Measurements from ENCODE around the gene PLEKHM1. TPM values are rescaled to one million over a fixed set of nuclear protein-coding genes. Genes with fewer than 3 reads are reported as not detected.
A peak's percentile ranks its signal among the peaks of the same experiment; 100 is the strongest.
"Not testable (repeated sequence)": the region's sequence is repeated elsewhere in the genome, so short reads cannot be mapped to it uniquely, and the experiment has no call there.

Gene PLEKHM1
- total RNA-seq, 1 donor from 2014 or later: 62.4 TPM

DNA sequence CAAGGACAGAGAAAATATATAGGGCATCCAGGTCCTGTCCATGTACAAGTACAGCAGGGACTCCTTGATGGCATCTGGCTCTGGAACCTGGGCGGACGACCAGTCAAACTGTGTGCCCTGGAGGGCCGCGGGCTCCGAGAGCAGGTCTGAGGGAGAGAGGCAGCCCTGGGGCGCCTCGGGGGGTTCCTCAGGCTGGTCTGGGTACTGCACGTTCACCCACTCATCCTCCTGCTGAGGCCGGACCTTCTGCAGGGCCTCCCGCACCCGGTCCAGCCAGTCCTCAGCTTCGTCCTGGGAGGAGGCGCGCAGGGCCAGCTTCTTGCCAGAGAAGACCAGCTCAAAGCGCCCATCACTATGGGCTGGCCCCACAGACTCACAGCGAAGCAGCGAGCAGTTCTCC is 36.8 kb downstream of the PLEKHM1 start:
- ATAC-seq (ENCODE audit: low read depth); CTCF ChIA-PET; H3K9me3 Mint-ChIP-seq; H3K4me3 Mint-ChIP-seq; intact Hi-C loops (cut with micrococcal nuclease); DNase-seq; POLR2A ChIA-PET; H3K27me3 Mint-ChIP-seq; H3K27ac Mint-ChIP-seq: not testable (repeated sequence)
- H3K36me3 Mint-ChIP-seq (ENCODE audit: low read depth): peaks cover 35% of the 10 kb centered on the region
- peaks cover 20% of the 10 kb centered on the region for H3K4me1 Mint-ChIP-seq

GRCh38 chr17:45453225-45453534 is 37.3 kb downstream of the PLEKHM1 start:
- CTCF ChIA-PET; H3K27ac Mint-ChIP-seq; H3K9me3 Mint-ChIP-seq; intact Hi-C loops (cut with micrococcal nuclease); H3K27me3 Mint-ChIP-seq; H3K4me3 Mint-ChIP-seq; POLR2A ChIA-PET; DNase-seq: not testable (repeated sequence)
- peaks cover 38% of the 10 kb centered on the region for H3K36me3 Mint-ChIP-seq (ENCODE audit: low read depth)
- peak; percentile 14 for ATAC-seq (ENCODE audit: low read depth)
- peaks cover 20% of the 10 kb centered on the region for H3K4me1 Mint-ChIP-seq

GRCh38 chr17:45452329-45453224 is 37.9 kb downstream of the PLEKHM1 start:
- ATAC-seq (ENCODE audit: low read depth): peak; percentile 49
- H3K36me3 Mint-ChIP-seq (ENCODE audit: low read depth): peaks cover 43% of the 10 kb centered on the region
- CTCF ChIA-PET; intact Hi-C loops (cut with micrococcal nuclease); H3K27me3 Mint-ChIP-seq; DNase-seq; H3K27ac Mint-ChIP-seq; H3K9me3 Mint-ChIP-seq; H3K4me3 Mint-ChIP-seq; POLR2A ChIA-PET: not testable (repeated sequence)
- peaks cover 20% of the 10 kb centered on the region for H3K4me1 Mint-ChIP-seq

DNA sequence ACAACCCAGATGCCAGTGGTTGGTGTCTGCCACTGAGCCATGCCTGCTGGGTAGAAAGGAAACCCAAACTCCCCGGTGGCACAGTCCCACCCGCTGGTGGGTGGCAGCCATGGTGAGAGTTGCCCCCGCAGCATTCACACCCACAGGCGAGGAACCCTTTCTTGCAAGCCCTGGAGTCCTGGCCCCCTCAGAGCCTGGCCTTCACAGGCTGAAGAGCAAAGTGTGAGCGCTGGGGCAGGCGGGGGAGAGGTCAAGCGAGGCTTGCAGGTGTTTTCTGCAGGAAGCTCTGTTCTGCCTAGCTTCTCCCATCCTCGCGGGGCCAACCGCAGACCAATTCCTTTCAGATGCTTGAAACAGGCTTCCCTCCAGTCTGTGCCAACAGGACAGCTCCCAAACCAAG is 38.9 kb downstream of the PLEKHM1 start:
- intact Hi-C loops (cut with micrococcal nuclease); POLR2A ChIA-PET; DNase-seq; H3K27me3 Mint-ChIP-seq; H3K9me3 Mint-ChIP-seq; H3K27ac Mint-ChIP-seq; H3K4me3 Mint-ChIP-seq; CTCF ChIA-PET: not testable (repeated sequence)
- ATAC-seq (ENCODE audit: low read depth): peak; percentile 49
- H3K4me1 Mint-ChIP-seq: peaks cover 20% of the 10 kb centered on the region
- H3K36me3 Mint-ChIP-seq (ENCODE audit: low read depth): peaks cover 46% of the 10 kb centered on the region

DNA sequence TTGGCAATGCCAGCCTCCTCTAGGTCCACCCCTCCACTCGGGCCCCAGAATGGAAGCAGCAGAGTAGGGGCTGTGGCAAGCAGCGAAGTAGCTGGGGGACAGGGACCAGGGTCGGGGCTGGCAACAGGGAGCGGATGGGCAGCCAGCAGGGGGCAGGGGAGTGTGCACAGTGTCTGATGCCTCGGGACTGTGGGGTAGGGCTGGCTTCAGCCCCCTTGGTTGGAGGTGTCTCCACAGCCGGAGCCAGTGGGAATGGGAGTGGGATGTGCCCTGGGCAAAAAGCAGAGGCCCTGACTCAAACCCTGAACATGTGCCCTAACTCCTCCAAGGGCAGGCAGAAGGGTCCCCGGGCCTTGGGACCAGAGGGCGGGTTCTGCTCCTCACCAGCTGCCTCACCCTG is 39.4 kb downstream of the PLEKHM1 start:
- Mint-ChIP-seq H3K9me3 (no peaks in the 10 kb centered on the region), H3K36me3 (ENCODE audit: low read depth) (peaks cover 40% of the 10 kb centered on the region), H3K4me1 (peaks cover 20% of the 10 kb centered on the region), H3K27me3 (no peaks in the 10 kb centered on the region), H3K4me3 (no peak overlapping the region), H3K27ac (no peak overlapping the region)
- TF ChIP-seq, protein P1, sequence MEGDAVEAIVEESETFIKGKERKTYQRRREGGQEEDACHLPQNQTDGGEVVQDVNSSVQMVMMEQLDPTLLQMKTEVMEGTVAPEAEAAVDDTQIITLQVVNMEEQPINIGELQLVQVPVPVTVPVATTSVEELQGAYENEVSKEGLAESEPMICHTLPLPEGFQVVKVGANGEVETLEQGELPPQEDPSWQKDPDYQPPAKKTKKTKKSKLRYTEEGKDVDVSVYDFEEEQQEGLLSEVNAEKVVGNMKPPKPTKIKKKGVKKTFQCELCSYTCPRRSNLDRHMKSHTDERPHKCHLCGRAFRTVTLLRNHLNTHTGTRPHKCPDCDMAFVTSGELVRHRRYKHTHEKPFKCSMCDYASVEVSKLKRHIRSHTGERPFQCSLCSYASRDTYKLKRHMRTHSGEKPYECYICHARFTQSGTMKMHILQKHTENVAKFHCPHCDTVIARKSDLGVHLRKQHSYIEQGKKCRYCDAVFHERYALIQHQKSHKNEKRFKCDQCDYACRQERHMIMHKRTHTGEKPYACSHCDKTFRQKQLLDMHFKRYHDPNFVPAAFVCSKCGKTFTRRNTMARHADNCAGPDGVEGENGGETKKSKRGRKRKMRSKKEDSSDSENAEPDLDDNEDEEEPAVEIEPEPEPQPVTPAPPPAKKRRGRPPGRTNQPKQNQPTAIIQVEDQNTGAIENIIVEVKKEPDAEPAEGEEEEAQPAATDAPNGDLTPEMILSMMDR (IDR thresholded peaks at IDR 0.05): no peak
- DNase-seq (no peak), ATAC-seq (ENCODE audit: low read depth) (peak; percentile 15)
- intact Hi-C loops (cut with micrococcal nuclease): no loop called here
- ChIA-PET POLR2A (no interaction called here), CTCF (no interaction called here)

DNA sequence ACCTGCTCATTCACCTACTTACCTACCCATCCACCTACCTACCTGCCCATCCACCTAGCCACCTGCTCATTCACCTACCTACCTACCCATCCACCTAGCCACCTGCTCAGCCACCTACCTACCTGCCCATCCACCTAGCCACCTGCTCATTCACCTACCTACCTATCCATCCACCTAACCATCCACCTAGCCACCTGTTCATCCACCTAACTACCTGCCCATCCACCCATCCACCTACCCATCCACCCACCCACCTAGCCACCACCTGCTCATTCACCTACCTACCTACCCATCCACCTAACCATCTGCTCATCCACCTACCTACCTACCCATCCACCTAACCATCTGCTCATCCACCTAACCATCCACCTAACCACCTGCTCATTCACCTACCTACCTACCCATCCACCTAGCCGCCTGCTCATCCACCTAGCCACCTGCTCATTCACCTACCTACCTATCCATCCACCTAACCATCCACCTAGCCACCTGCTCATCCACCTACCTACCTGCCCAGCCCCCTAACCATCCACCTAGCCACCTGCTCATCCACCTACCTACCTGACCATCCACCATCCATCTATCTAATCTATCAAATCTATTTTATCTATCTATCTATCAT is 40.7 kb downstream of the PLEKHM1 start:
- not testable (repeated sequence) for H3K27ac Mint-ChIP-seq

DNA sequence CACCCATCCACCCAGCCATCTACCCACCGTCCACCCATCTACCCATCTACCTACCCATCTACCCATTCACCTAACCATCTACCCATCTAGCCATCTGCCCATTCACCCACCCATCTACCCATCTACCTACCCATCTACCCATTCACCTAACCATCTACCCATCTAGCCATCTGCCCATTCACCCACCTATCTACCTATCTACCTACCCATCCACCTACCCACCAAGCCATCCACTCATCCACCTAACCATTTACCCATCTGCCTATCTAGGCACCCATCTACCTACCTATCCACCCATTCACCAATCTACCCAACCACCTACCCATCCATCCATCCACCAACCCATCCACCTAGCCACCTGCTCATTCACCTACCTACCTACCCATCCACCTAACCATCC is 41.3 kb downstream of the PLEKHM1 start:
- H3K9me3 Mint-ChIP-seq; H3K27ac Mint-ChIP-seq; H3K4me3 Mint-ChIP-seq; ATAC-seq (ENCODE audit: low read depth); intact Hi-C loops (cut with micrococcal nuclease); H3K27me3 Mint-ChIP-seq; CTCF ChIA-PET; POLR2A ChIA-PET; DNase-seq: not testable (repeated sequence)
- Mint-ChIP-seq H3K4me1 (peaks cover 18% of the 10 kb centered on the region), H3K36me3 (ENCODE audit: low read depth) (peaks cover 36% of the 10 kb centered on the region)

More for the DNA sequence above, 40.7 kb downstream of the PLEKHM1 start:
- DNase-seq; H3K27me3 Mint-ChIP-seq; intact Hi-C loops (cut with micrococcal nuclease); ATAC-seq (ENCODE audit: low read depth); H3K9me3 Mint-ChIP-seq; POLR2A ChIA-PET; CTCF ChIA-PET; H3K4me3 Mint-ChIP-seq: not testable (repeated sequence)
- Mint-ChIP-seq H3K4me1 (peaks cover 20% of the 10 kb centered on the region), H3K36me3 (ENCODE audit: low read depth) (peaks cover 39% of the 10 kb centered on the region)

- H3K4me3 Mint-ChIP-seq; CTCF ChIA-PET; ATAC-seq (ENCODE audit: low read depth); H3K27ac Mint-ChIP-seq; POLR2A ChIA-PET; intact Hi-C loops (cut with micrococcal nuclease); H3K9me3 Mint-ChIP-seq; DNase-seq; H3K27me3 Mint-ChIP-seq: not testable (repeated sequence)
- Mint-ChIP-seq H3K4me1 (peaks cover 18% of the 10 kb centered on the region), H3K36me3 (ENCODE audit: low read depth) (peaks cover 37% of the 10 kb centered on the region)
These were observed 42.0 kb downstream of the PLEKHM1 start for GRCh38 chr17:45448483-45448882.

DNA sequence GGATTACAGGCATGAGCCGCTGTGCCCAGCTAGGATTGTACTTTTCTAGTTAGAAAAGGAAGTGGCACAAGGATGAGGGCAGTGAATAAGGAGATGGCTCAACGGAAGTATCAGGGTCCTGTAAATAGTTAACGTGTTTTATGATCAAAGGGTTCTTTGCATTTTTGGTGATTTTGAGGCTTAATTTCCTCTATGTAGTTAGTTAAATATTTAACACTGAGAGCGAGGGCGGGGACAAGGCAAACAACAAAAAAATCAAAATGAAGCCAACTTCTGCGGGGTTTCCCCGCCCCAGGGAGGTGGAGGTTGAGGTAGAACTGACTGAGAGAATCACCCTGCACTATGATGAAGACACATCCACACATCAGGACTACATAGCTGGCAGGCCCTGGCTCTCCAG is 42.5 kb downstream of the PLEKHM1 start:
- ATAC-seq (ENCODE audit: low read depth); H3K4me3 Mint-ChIP-seq; H3K27ac Mint-ChIP-seq; POLR2A ChIA-PET; CTCF ChIA-PET; DNase-seq; intact Hi-C loops (cut with micrococcal nuclease); H3K27me3 Mint-ChIP-seq; H3K9me3 Mint-ChIP-seq: not testable (repeated sequence)
- Mint-ChIP-seq H3K36me3 (ENCODE audit: low read depth) (peaks cover 37% of the 10 kb centered on the region), H3K4me1 (peaks cover 18% of the 10 kb centered on the region)

- H3K4me3 Mint-ChIP-seq; DNase-seq; H3K9me3 Mint-ChIP-seq; POLR2A ChIA-PET; ATAC-seq (ENCODE audit: low read depth); CTCF ChIA-PET; H3K27ac Mint-ChIP-seq; H3K27me3 Mint-ChIP-seq; intact Hi-C loops (cut with micrococcal nuclease): not testable (repeated sequence)
- peaks cover 15% of the 10 kb centered on the region for H3K4me1 Mint-ChIP-seq
- peaks cover 34% of the 10 kb centered on the region for H3K36me3 Mint-ChIP-seq (ENCODE audit: low read depth)
These were observed 42.9 kb downstream of the PLEKHM1 start for GRCh38 chr17:45447650-45448049.

DNA sequence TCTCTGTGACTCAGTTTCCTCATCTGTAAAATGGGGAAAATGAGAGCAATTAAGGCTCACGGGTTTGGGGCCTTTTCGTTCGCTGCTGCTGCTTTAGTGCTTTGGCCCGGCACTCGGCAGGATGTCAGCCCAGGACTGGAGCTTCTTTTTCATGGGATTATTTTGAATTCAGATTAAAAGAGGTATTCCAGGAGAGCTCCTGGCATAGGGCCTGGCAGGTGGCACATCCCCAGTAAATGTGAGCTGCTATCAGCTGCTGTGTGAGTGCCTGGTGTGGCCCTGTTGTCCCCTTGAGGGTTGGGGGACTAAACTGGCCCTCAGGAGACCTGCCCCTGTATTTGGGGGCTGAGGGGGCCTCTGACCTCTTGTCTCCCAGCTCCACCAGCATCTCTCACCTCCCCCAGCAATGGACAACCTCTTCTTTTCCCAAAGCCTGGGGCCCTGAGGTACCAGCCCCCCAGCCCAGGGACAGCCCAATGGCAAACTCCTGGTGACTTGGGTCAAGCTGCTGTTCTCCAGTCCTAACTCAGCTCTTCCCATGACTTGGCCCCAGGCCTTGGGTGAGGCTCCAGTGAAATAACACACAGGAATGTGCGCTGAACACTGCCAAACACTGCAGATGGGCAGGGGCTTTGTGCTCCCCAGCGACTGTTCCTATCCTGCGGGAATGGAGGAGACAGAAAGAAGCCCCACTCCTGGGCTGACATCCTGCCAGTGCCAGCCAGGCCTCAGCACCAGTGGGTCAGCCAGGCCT is 43.5 kb downstream of the PLEKHM1 start:
- H3K4me3 Mint-ChIP-seq; H3K9me3 Mint-ChIP-seq; ATAC-seq (ENCODE audit: low read depth); H3K27me3 Mint-ChIP-seq; H3K27ac Mint-ChIP-seq; POLR2A ChIA-PET; CTCF ChIA-PET; DNase-seq; intact Hi-C loops (cut with micrococcal nuclease): not testable (repeated sequence)
- Mint-ChIP-seq H3K36me3 (ENCODE audit: low read depth) (peaks cover 34% of the 10 kb centered on the region), H3K4me1 (peaks cover 11% of the 10 kb centered on the region)
